Lower leg skin (tissue), 4 donors: Measurements from ENCODE around the gene WWC1. TPM values are rescaled to one million over a fixed set of nuclear protein-coding genes. Genes with fewer than 3 reads are reported as not detected.
"Not testable (repeated sequence)": the region's sequence is repeated elsewhere in the genome, so short reads cannot be mapped to it uniquely, and the experiment has no call there.

Source experiments
- DNase-seq, 2 donors: peaks; one replicate each; pipeline ENCODE4 v3.0.0-alpha.2; 2019; ENCODE audit warnings: low spot score in 2 of 2
- H3K4me3 ChIP-seq: fragments of 200-600 bp; sonication (generic); 2 replicates; pipeline ENCODE4 v1.5.1; 2017; ENCODE audit warnings: mild to moderate bottlenecking, low read depth; ENCODE audit not compliant: poor library complexity, severe bottlenecking
- POLR2A ChIP-seq, 2 donors: fragments of 450-650 bp; IDR thresholded peaks; one replicate each; pipeline ENCODE4 v1.6.1; 2016 to 2017; ENCODE audit warnings: antibody characterized with exemption in 2 of 2, mild to moderate bottlenecking in 1 of 2, moderate library complexity in 1 of 2
- WGBS, 2 donors: methylation state at CpG; one replicate each; pipeline ENCODE4 v1.1.5; 2018; 5-methylcytosine and 5-hydroxymethylcytosine counted together
- intact Hi-C: fragments of 100-400 bp; cut with DNase I; formaldehyde crosslinking; loops from one replicate; pipeline ENCODE4 v1.15.0; 2023; ENCODE audit warnings: low total_unique reads
- total RNA-seq, 4 donors: library from RNA; depleted of rRNA; stranded (reverse); fragments of >200 nt; gene quantifications; one replicate each; pipeline ENCODE4 v1.1.0, GENCODE V29; 2016
- TF ChIP-seq, protein P1 (sequence below), 3 donors: fragments of 450-650 bp; IDR thresholded peaks; one replicate each; pipeline ENCODE4 v1.5.1; 2016; ENCODE audit warnings: antibody characterized with exemption in 3 of 3, mild to moderate bottlenecking in 3 of 3, moderate library complexity in 2 of 3

Gene WWC1
- total RNA-seq, 4 donors from 2014 or later, result 23.5 to 57.0 (median 30.0) TPM

DNA sequence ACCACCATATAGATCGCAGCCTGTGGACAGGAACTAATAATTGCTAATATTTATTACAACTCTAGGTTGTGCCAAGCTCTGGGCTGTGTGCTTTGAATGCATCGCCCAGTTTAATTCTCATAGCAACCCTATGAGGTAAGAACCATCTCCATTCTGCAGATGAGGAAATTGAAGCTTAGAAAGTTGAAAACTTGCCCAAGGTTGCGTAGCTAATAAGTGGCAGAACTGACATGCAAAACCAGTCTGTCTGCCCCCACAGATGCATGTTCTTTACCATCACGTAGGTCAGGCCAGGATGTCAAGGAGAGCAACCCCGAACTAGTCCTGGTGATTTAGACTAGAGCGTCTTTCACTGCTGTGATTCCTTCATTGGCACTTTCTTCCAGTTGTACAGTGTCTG lies 15.6 kb downstream of the WWC1 start:
- TF ChIP-seq, protein P1, sequence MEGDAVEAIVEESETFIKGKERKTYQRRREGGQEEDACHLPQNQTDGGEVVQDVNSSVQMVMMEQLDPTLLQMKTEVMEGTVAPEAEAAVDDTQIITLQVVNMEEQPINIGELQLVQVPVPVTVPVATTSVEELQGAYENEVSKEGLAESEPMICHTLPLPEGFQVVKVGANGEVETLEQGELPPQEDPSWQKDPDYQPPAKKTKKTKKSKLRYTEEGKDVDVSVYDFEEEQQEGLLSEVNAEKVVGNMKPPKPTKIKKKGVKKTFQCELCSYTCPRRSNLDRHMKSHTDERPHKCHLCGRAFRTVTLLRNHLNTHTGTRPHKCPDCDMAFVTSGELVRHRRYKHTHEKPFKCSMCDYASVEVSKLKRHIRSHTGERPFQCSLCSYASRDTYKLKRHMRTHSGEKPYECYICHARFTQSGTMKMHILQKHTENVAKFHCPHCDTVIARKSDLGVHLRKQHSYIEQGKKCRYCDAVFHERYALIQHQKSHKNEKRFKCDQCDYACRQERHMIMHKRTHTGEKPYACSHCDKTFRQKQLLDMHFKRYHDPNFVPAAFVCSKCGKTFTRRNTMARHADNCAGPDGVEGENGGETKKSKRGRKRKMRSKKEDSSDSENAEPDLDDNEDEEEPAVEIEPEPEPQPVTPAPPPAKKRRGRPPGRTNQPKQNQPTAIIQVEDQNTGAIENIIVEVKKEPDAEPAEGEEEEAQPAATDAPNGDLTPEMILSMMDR (IDR thresholded peaks at IDR 0.05), result no peak
- TF ChIP-seq POLR2A (IDR thresholded peaks at IDR 0.05), result no peak
- H3K4me3 ChIP-seq, result no peak overlapping the region
- intact Hi-C loops, result no loop called here
- no peak for DNase-seq
- 67 to 87% methylated on average over 6 of the region's 6 CpGs for WGBS, 2 donors

DNA sequence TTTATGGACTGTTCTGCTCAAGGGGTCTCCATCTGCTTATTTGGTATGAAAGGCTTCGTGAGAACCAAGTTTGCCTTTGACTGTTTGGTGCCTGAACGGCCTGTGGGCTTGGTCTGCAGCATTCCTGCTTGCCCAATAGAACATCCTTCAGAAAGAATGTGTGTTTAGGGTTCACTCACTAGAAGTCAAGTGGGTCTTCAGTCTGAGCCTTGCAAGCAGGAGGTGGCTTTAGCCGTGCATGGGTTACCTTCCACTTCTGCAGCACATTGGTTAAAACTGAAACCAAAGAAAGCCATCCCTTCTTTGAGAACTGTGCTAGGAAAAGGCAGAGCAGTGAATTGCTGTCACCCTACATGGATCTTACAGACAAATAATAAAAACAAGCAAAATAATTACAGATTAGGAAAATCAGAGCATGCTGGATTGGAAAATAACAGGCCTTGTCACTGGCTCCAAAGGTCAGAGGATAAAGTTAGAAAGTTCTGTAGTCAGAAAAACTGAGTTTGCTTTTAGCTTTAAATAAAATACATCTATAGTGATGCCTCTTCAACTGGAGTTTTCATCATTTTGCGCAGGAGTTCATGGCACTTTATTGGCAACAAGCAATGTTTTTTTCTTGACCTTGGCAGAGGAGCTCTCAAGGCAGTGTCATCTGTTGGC lies 16.6 kb downstream of the WWC1 start:
- intact Hi-C loops, result no loop called here
- no peak for DNase-seq
- H3K4me3 ChIP-seq, result no peak overlapping the region
- 81 to 88% methylated on average over 4 of the region's 4 CpGs for WGBS, 2 donors
- no peak for TF ChIP-seq POLR2A (IDR thresholded peaks at IDR 0.05)
- TF ChIP-seq, protein P1 (IDR thresholded peaks at IDR 0.05), result no peak

DNA sequence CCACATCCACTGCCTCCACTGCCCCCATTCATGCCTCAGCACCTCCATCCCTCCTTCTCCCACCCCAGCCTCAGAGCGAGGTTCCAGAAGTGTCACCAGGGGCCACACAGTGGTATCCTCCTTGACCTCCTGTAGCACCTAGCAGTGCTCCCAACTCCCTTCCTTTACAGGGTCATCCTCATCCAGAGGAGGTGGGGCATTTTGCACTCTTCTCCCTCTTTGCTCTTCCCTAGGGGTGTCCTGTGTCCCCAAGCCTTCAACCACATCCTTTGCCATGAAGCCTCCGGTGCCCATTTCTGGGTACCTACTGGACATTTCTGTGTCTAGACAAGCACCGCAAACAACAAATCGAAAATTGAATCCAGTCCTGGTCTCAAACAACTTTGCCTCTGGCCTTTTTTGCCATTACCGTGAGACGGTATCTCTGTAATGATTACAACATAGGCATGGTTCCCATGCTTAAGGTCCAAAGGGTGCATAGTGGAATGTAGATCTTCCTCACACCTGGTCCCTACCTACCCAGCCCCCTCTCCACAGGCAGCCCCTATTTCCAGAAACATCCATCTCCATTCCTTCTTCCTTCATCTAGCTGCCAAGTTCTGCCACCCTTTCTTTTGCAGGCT lies 17.6 kb downstream of the WWC1 start:
- no peak overlapping the region for H3K4me3 ChIP-seq
- 84 to 85% methylated on average over 6 of the region's 6 CpGs for WGBS, 2 donors
- intact Hi-C loops, result no loop called here
- TF ChIP-seq, protein P1 (IDR thresholded peaks at IDR 0.05), result no peak
- TF ChIP-seq POLR2A (IDR thresholded peaks at IDR 0.05), result no peak
- DNase-seq, result no peak

GRCh38 chr5:168310541-168310940 lies 19.1 kb downstream of the WWC1 start:
- H3K4me3 ChIP-seq, DNase-seq, intact Hi-C loops: not testable (repeated sequence)
- 85 to 88% methylated on average over 3 of the region's 3 CpGs for WGBS, 2 donors

- 74 to 85% methylated on average over 6 of the region's 6 CpGs for whole genome bisulfite sequencing, 2 donors
- TF ChIP-seq, protein P1 (IDR thresholded peaks at IDR 0.05), result no peak
- TF ChIP-seq POLR2A (IDR thresholded peaks at IDR 0.05), result no peak
- intact Hi-C loops, result no loop called here
- no peak for DNase-seq
- H3K4me3 ChIP-seq, result no peak overlapping the region
These were observed 19.7 kb downstream of the WWC1 start for GRCh38 chr5:168311061-168311566.

DNA sequence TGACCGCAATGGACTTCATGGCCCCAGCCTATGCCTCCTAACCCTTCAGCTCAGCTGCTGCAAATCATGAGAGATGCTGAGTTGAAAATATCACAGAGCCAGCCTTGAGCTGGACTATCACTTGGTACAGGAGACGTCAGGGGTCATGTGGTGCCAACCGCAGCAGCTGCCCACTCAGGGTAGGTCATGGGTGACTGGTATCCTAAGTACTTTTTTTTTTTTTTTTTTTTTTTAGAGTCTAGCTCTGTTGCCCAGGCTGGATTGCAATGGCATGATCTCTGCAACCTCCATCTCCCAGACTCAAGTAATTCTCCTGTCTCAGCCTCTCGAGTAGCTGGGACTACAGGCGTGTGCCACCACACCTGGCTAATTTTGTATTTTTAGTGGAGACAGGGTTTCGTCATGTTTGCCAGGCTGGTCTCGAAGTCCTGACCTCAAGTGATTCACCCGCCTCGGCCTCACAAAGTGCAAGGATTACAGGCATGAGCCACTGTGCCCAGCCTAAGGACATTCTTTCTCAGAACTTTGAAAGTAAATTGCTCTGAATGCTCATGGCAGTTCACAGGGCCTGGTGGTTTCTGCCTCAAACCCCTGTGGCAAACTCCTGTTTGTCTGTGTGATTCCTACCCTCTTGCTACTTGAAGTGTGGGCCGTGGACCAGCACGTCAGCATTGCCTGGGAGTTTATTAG lies 21.3 kb downstream of the WWC1 start:
- TF ChIP-seq POLR2A (IDR thresholded peaks at IDR 0.05), result no peak
- TF ChIP-seq, protein P1 (IDR thresholded peaks at IDR 0.05), result no peak
- DNase-seq, result no peak
- intact Hi-C loops, result no loop called here
- WGBS, 2 donors, result 79 to 92% methylated on average over 11 of the region's 11 CpGs
- H3K4me3 ChIP-seq, result no peak overlapping the region
